HCT116 (cell line): Measurements from ENCODE around the gene COMMD1. TPM values are rescaled to one million over a fixed set of nuclear protein-coding genes. Genes with fewer than 3 reads are reported as not detected.

Experiments
- ATAC-seq: fragments of 200-7000 bp; cut with Tn5 transposase; 2 replicates; pipeline ENCODE4 v1.9.1; 2020; ENCODE audit warnings: mild to moderate bottlenecking, moderate library complexity
- BruUV-seq: library from RNA; stranded (reverse); fragments of 400-500 nt; replicated peaks from 2 replicates; lab custom pipeline; 2021; lab: Mats Ljungman, UMichigan
- CTCF ChIA-PET: fragments of 300-600 bp; sonication (Branson Sonifier 250); formaldehyde crosslinking; loops from one replicate; lab custom pipeline; 2021; ENCODE audit warnings: antibody characterized with exemption; lab: Charles Lee
- POLR2A ChIA-PET: fragments of 300-600, 350-600 bp; sonication (Branson Sonifier 250); formaldehyde crosslinking; loops from one replicate; lab custom pipeline; 2021; ENCODE audit warnings: antibody characterized with exemption; lab: Charles Lee
- RAD21 ChIA-PET, 2 experiments: fragments of 300-600 bp; sonication (Branson Sonifier 250); formaldehyde crosslinking; loops; one replicate each; lab custom pipeline; 2023; ENCODE audit warnings: low total read pairs in 2 of 2; ENCODE audit not compliant: uncharacterized antibody in 2 of 2, unreplicated experiment in 2 of 2, low non-redundant PET in 1 of 2; lab: Charles Lee
- DNase-seq: peaks from one replicate; pipeline ENCODE4 v3.0.0-alpha.2; 2010; ENCODE audit warnings: low read depth, low spot score
- H2AFZ ChIP-seq: fragments of 200-600 bp; shearing (Covaris generic), sonication (generic); 2 replicates; pipeline ENCODE4 v1.6.1; 2017; ENCODE audit warnings: low read depth, mixed run types, mixed read lengths, antibody characterized with exemption, low read length; ENCODE audit not compliant: poor library complexity, severe bottlenecking
- H3K27ac ChIP-seq: 2 replicates; pipeline ENCODE4 v1.5.1; 2012; ENCODE audit warnings: low read depth, low read length
- H3K27me3 ChIP-seq: fragments of 200-600 bp; sonication (generic); 2 replicates; pipeline ENCODE4 v1.6.1; 2016; ENCODE audit warnings: mixed run types, low read length, mixed read lengths; ENCODE audit not compliant: insufficient read depth
- H3K36me3 ChIP-seq, 2 experiments: fragments of 200-500 bp in 1 of 2; fragments of 200-600 bp in 1 of 2; sonication (Bioruptor generic) in 1 of 2; sonication (generic) in 1 of 2; 2 replicates each; pipeline versions ENCODE4 v1.5.1 to v1.6.1; 2014 to 2016; ENCODE audit warnings: low read length in 2 of 2, inconsistent platforms in 1 of 2, mixed read lengths in 1 of 2, mixed run types in 1 of 2; ENCODE audit not compliant: insufficient read depth in 2 of 2, control insufficient read depth in 1 of 2
- H3K4me1 ChIP-seq, 2 experiments: fragments of 200-600 bp in 1 of 2; sonication (generic) in 1 of 2; 2 replicates each; pipeline versions ENCODE4 v1.5.1 to v1.6.1; 2012 to 2017; ENCODE audit warnings: low read length in 2 of 2, inconsistent platforms in 1 of 2, mild to moderate bottlenecking in 1 of 2, mixed read lengths in 1 of 2, mixed run types in 1 of 2, moderate library complexity in 1 of 2; ENCODE audit not compliant: insufficient read depth in 2 of 2, control insufficient read depth in 1 of 2
- H3K4me2 ChIP-seq: fragments of 200-600 bp; sonication (generic); 2 replicates; pipeline ENCODE4 v1.6.1; 2017; ENCODE audit warnings: mixed run types, low read length, mixed read lengths
- H3K4me3 ChIP-seq, 2 experiments: fragments of 200-600 bp in 1 of 2; sonication (generic) in 1 of 2; replicated peaks in 1 of 2; 2 replicates each; pipeline ENCODE4 v1.5.1; 2011 to 2016; ENCODE audit warnings: low read length in 2 of 2, control low read depth in 1 of 2, low read depth in 1 of 2, mild to moderate bottlenecking in 1 of 2, mixed read lengths in 1 of 2, mixed run types in 1 of 2
- H3K79me2 ChIP-seq: fragments of 200-600 bp; sonication (generic); 2 replicates; pipeline ENCODE4 v1.6.1; 2017; ENCODE audit warnings: mild to moderate bottlenecking, mixed run types, low read length, moderate library complexity, mixed read lengths; ENCODE audit not compliant: insufficient read depth
- H3K9ac ChIP-seq: fragments of 200-600 bp; sonication (generic); 2 replicates; pipeline ENCODE4 v1.6.1; 2016; ENCODE audit warnings: low read length, mixed read lengths
- H3K9me2 ChIP-seq: fragments of 200-600 bp; sonication (generic), shearing (Covaris generic); 2 replicates; pipeline ENCODE4 v1.6.1; 2017; ENCODE audit warnings: mixed run types, mild to moderate bottlenecking, moderate library complexity; ENCODE audit not compliant: insufficient read depth
- H3K9me3 ChIP-seq, 2 experiments: fragments of 200-500 bp in 1 of 2; fragments of 200-600 bp in 1 of 2; sonication (Bioruptor generic) in 1 of 2; sonication (generic) in 1 of 2; 2 replicates each; pipeline ENCODE4 v1.6.1; 2014 to 2017; ENCODE audit warnings: low read length in 2 of 2, mixed read lengths in 2 of 2, inconsistent platforms in 1 of 2, low read depth in 1 of 2, mild to moderate bottlenecking in 1 of 2, mixed run types in 1 of 2, moderate library complexity in 1 of 2; ENCODE audit not compliant: control insufficient read depth in 1 of 2, insufficient read depth in 1 of 2
- H4K20me1 ChIP-seq: fragments of 200-600 bp; sonication (generic), shearing (Covaris generic); 2 replicates; pipeline ENCODE4 v1.6.1; 2017; ENCODE audit warnings: mixed run types, mild to moderate bottlenecking, moderate library complexity; ENCODE audit not compliant: insufficient read depth
- ATF3 ChIP-seq: IDR thresholded peaks from 2 replicates; pipeline ENCODE4 v1.6.1; 2012
- CEBPB ChIP-seq: IDR thresholded peaks from 2 replicates; pipeline ENCODE4 v1.6.1; 2012; ENCODE audit warnings: low read depth
- EGR1 ChIP-seq: IDR thresholded peaks from 2 replicates; pipeline ENCODE4 v1.6.1; 2012; ENCODE audit warnings: low read depth
- ELF1 ChIP-seq: IDR thresholded peaks from 2 replicates; pipeline ENCODE4 v1.6.1; 2012; ENCODE audit warnings: low read depth, borderline replicate concordance
- EZH2 ChIP-seq: fragments of 200-600 bp; sonication (generic); IDR thresholded peaks from 2 replicates; pipeline ENCODE4 v1.6.1; 2017; ENCODE audit warnings: antibody characterized with exemption, mixed run types
- EZH2phosphoT487 ChIP-seq: fragments of 200-600 bp; IDR thresholded peaks from 2 replicates; pipeline ENCODE4 v1.6.1; 2018; ENCODE audit warnings: antibody characterized with exemption, borderline replicate concordance
- FOSL1 ChIP-seq: IDR thresholded peaks from 2 replicates; pipeline ENCODE4 v1.6.1; 2012; ENCODE audit warnings: low read depth
- POLR2A ChIP-seq: IDR thresholded peaks from 2 replicates; pipeline ENCODE4 v1.7.0; 2011; ENCODE audit warnings: borderline replicate concordance; ENCODE audit not compliant: insufficient read depth, insufficient read length; ENCODE audit errors: extremely low read depth
- POLR2AphosphoS5 ChIP-seq: IDR thresholded peaks from 2 replicates; pipeline ENCODE4 v1.6.1; 2011; ENCODE audit warnings: mild to moderate bottlenecking, low read depth, low read length, moderate library complexity
- RAD21 ChIP-seq: IDR thresholded peaks from 2 replicates; pipeline ENCODE4 v1.6.1; 2012; ENCODE audit warnings: low read depth, mild to moderate bottlenecking
- SIN3A ChIP-seq: IDR thresholded peaks from 2 replicates; pipeline ENCODE4 v1.6.1; 2012; ENCODE audit warnings: low read depth
- SRF ChIP-seq: IDR thresholded peaks from 2 replicates; pipeline ENCODE4 v1.6.1; 2012; ENCODE audit warnings: low read depth
- TCF7L2 ChIP-seq: IDR thresholded peaks from 2 replicates; pipeline ENCODE4 v1.7.0; 2011; ENCODE audit warnings: borderline replicate concordance, inconsistent platforms; ENCODE audit not compliant: insufficient read depth, insufficient read length; ENCODE audit errors: extremely low read depth
- YY1 ChIP-seq: IDR thresholded peaks from 2 replicates; pipeline ENCODE4 v1.6.1; 2011; ENCODE audit warnings: low read length, low read depth, moderate library complexity, mild to moderate bottlenecking; ENCODE audit not compliant: insufficient replicate concordance; ENCODE audit errors: extremely low read depth
- ZFX ChIP-seq: fragments of 450-650 bp; IDR thresholded peaks from 2 replicates; pipeline ENCODE4 v1.6.1; 2017
- intact Hi-C: fragments of 100-400 bp; cut with micrococcal nuclease; formaldehyde crosslinking; loops from 2 replicates; pipeline ENCODE4 v1.10.0; 2022
- total RNA-seq: library from RNA; stranded (reverse); gene quantifications from one replicate; pipeline ENCODE4 v1.2.1, GENCODE V29; 2021; ENCODE audit not compliant: unreplicated experiment
- TF ChIP-seq, protein P1 (sequence below), 3 experiments: fragments of 200-600 bp in 1 of 3; sonication (generic) in 1 of 3; IDR thresholded peaks in 2 of 3; conservative IDR thresholded peaks in 1 of 3; 2 replicates each; pipeline ENCODE4 v1.5.1; 2012 to 2017; ENCODE audit warnings: low read depth in 2 of 3, low read length in 2 of 3, antibody characterized with exemption in 1 of 3, borderline replicate concordance in 1 of 3, control low read depth in 1 of 3, mild to moderate bottlenecking in 1 of 3, mixed read lengths in 1 of 3, mixed run types in 1 of 3, moderate library complexity in 1 of 3; ENCODE audit not compliant: insufficient read depth in 1 of 3
- TF ChIP-seq, protein P2 (sequence below): IDR thresholded peaks from 2 replicates; pipeline ENCODE4 v1.6.1; 2012
- TF ChIP-seq, protein P3 (sequence below): IDR thresholded peaks from 2 replicates; pipeline ENCODE4 v1.6.1; 2011; ENCODE audit warnings: mild to moderate bottlenecking, low read length, moderate library complexity; ENCODE audit not compliant: insufficient replicate concordance; ENCODE audit errors: extremely low read depth

COMMD1 gene
- total RNA-seq, 1 experiment from 2014 or later = 16.1 TPM

DNA sequence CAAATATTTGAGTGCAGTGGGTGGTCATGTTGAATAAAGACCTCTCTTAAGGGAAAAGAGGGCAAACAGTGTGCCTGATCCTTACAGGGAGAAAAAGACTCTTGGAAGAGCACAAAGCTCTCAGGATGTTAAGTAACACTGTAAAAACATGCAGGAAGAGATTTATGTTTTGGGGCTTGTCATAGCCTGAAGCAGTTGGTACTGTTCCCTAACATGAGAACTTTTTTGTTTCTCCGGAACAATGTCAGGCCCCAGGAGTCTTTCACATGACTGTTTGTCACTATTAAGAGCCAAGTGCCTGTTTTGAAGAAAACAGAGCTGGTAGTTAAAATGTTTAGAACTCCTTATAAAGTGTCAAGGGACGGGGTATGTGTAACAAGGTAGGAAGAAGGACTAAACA is 206.7 kb downstream of the COMMD1 start:
- H3K4me1 ChIP-seq = no peaks in the 10 kb centered on the region
- TF ChIP-seq RAD21 (no peak), TCF7L2 (no peak), SIN3A (no peak), ATF3 (no peak), FOSL1 (no peak), EGR1 (no peak)
- POLR2A ChIA-PET = no interaction called here
- no peaks in the 10 kb centered on the region for H4K20me1 ChIP-seq
- no peaks in the 10 kb centered on the region for H3K79me2 ChIP-seq
- no peaks in the 10 kb centered on the region for H3K27me3 ChIP-seq
- RAD21 ChIA-PET = no interaction called here
- no peaks in the 10 kb centered on the region for H3K9me2 ChIP-seq
- H3K9me3 ChIP-seq = no peaks in the 10 kb centered on the region
- no peak overlapping the region for H3K27ac ChIP-seq
- H2AFZ ChIP-seq = no peak overlapping the region
- no peaks in the 10 kb centered on the region for H3K36me3 ChIP-seq
- intact Hi-C loops = no loop called here
- CTCF ChIA-PET = no interaction called here
- no TSS peak for BruUV-seq
- H3K4me3 ChIP-seq = no peak overlapping the region
- no peak overlapping the region for H3K9ac ChIP-seq
- ATAC-seq (no peak), DNase-seq (no peak)
- no peak overlapping the region for H3K4me2 ChIP-seq

GRCh38 chr2:62114564-62114963 is 209.1 kb downstream of the COMMD1 start:
- H3K9me3 ChIP-seq = no peaks in the 10 kb centered on the region
- H3K36me3 ChIP-seq = no peaks in the 10 kb centered on the region
- no peak overlapping the region for H3K4me3 ChIP-seq
- no peak for TF ChIP-seq FOSL1
- no peak for TF ChIP-seq TCF7L2
- no peak for TF ChIP-seq ELF1
- TF ChIP-seq, protein P1, sequence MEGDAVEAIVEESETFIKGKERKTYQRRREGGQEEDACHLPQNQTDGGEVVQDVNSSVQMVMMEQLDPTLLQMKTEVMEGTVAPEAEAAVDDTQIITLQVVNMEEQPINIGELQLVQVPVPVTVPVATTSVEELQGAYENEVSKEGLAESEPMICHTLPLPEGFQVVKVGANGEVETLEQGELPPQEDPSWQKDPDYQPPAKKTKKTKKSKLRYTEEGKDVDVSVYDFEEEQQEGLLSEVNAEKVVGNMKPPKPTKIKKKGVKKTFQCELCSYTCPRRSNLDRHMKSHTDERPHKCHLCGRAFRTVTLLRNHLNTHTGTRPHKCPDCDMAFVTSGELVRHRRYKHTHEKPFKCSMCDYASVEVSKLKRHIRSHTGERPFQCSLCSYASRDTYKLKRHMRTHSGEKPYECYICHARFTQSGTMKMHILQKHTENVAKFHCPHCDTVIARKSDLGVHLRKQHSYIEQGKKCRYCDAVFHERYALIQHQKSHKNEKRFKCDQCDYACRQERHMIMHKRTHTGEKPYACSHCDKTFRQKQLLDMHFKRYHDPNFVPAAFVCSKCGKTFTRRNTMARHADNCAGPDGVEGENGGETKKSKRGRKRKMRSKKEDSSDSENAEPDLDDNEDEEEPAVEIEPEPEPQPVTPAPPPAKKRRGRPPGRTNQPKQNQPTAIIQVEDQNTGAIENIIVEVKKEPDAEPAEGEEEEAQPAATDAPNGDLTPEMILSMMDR (IDR thresholded peaks at IDR 0.05 in 2 of 3, conservative IDR thresholded peaks at IDR 0.05 in 1 of 3; ENCODE audit: borderline replicate concordance in 1 of 3, insufficient read depth in 1 of 3, low read depth in 2 of 3, low read length in 2 of 3) = no peak
- TF ChIP-seq YY1 = no peak
- TF ChIP-seq, protein P2, sequence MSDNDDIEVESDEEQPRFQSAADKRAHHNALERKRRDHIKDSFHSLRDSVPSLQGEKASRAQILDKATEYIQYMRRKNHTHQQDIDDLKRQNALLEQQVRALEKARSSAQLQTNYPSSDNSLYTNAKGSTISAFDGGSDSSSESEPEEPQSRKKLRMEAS = no peak
- TF ChIP-seq CEBPB = no peak
- TF ChIP-seq POLR2A = no peak
- TF ChIP-seq RAD21 = no peak
- TF ChIP-seq POLR2AphosphoS5 = no peak
- no peak for TF ChIP-seq EZH2phosphoT487
- TF ChIP-seq SRF = no peak
- TF ChIP-seq, protein P3, sequence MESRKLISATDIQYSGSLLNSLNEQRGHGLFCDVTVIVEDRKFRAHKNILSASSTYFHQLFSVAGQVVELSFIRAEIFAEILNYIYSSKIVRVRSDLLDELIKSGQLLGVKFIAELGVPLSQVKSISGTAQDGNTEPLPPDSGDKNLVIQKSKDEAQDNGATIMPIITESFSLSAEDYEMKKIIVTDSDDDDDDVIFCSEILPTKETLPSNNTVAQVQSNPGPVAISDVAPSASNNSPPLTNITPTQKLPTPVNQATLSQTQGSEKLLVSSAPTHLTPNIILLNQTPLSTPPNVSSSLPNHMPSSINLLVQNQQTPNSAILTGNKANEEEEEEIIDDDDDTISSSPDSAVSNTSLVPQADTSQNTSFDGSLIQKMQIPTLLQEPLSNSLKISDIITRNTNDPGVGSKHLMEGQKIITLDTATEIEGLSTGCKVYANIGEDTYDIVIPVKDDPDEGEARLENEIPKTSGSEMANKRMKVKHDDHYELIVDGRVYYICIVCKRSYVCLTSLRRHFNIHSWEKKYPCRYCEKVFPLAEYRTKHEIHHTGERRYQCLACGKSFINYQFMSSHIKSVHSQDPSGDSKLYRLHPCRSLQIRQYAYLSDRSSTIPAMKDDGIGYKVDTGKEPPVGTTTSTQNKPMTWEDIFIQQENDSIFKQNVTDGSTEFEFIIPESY = no peak
- TF ChIP-seq EGR1 = no peak
- TF ChIP-seq EZH2 = no peak
- no peak for TF ChIP-seq ZFX
- TF ChIP-seq, all 23 proteins: peak for 0
- Histone ChIP-seq H2AFZ (no peak overlapping the region), H4K20me1 (no peaks in the 10 kb centered on the region), H3K9ac (no peak overlapping the region), H3K4me2 (no peak overlapping the region), H3K4me1 (no peaks in the 10 kb centered on the region), H3K9me2 (no peaks in the 10 kb centered on the region), H3K27ac (no peak overlapping the region), H3K27me3 (no peaks in the 10 kb centered on the region), H3K79me2 (no peaks in the 10 kb centered on the region)
- intact Hi-C loops = no loop called here
- no TSS peak for BruUV-seq
- ATAC-seq (no peak), DNase-seq (no peak)
- RAD21 ChIA-PET = no interaction called here
- CTCF ChIA-PET = no interaction called here
- POLR2A ChIA-PET = no interaction called here
